Spleen (tissue), 7 donors: Measurements from ENCODE around the gene ABCC8.

Source experiments
- CTCF ChIP-seq, 11 experiments: fragments of 200-600 bp in 7 of 11; fragments of 450-650 bp in 4 of 11; sonication (generic) in 4 of 11; IDR thresholded peaks in 8 of 11; conservative IDR thresholded peaks in 3 of 11; 1 replicate in 7 of 11; 2 replicates in 4 of 11; pipeline versions ENCODE4 v1.4.0 to v1.8.0; 2016 to 2021; ENCODE audit warnings: antibody characterized with exemption in 11 of 11, inconsistent platforms in 4 of 11, mild to moderate bottlenecking in 1 of 11
- POLR2A ChIP-seq, 3 donors: fragments of 450-650 bp; IDR thresholded peaks; one replicate each; pipeline ENCODE4 v1.5.1; 2017; ENCODE audit warnings: antibody characterized with exemption in 3 of 3, mild to moderate bottlenecking in 1 of 3
- POLR2AphosphoS5 ChIP-seq, 3 donors: sonication (generic); formaldehyde crosslinking; IDR thresholded peaks; one replicate each; pipeline ENCODE4 v1.5.1; 2017; ENCODE audit warnings: antibody characterized with exemption in 3 of 3
- donor health status: DM: no; HTN: no; CAD: no; lungs with moderate emphysema.
- donor health status: DM: no; HTN: no; CAD: no.
- donor health status: DM: no; HTN: no; CAD: no.

GRCh38 chr11:17371614-17372013, 105.0 kb downstream of the ABCC8 start:
- TF ChIP-seq POLR2AphosphoS5 (IDR thresholded peaks at IDR 0.05) = no peak
- TF ChIP-seq CTCF (IDR thresholded peaks at IDR 0.05 in 8 of 11, conservative IDR thresholded peaks at IDR 0.05 in 3 of 11) = no peak
- no peak for TF ChIP-seq POLR2A (IDR thresholded peaks at IDR 0.05)
